ENCODE results near the gene APBB2. TPM values are rescaled to one million over a fixed set of nuclear protein-coding genes. Genes with fewer than 3 reads are reported as not detected.

The APBB2 gene
- total RNA-seq, 3 donors from 2014 or later (not counting 1 experiment from before 2014, with no cell fraction given): 0.38 to 0.48 TPM; not detected in 1

DNA sequence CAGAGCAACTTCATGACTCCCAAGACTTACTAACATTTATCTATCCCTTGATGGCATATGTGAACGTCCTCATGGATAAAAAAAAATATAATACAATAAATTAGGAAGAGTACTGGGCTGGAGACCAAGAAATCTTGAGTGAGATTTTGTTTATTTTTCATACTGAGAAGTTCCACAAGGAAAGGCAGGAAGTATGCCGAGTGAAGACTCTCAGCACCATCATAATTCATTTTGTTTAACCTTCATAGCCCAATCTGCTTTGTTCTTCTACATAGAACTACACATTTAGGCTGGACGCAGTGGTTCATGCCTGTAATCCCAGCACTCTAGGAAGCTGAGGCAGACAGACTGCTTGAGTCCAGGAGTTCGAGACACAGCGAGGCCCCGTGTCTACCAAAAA, 266.3 kb downstream of the APBB2 start:
- TF ChIP-seq, protein P1, sequence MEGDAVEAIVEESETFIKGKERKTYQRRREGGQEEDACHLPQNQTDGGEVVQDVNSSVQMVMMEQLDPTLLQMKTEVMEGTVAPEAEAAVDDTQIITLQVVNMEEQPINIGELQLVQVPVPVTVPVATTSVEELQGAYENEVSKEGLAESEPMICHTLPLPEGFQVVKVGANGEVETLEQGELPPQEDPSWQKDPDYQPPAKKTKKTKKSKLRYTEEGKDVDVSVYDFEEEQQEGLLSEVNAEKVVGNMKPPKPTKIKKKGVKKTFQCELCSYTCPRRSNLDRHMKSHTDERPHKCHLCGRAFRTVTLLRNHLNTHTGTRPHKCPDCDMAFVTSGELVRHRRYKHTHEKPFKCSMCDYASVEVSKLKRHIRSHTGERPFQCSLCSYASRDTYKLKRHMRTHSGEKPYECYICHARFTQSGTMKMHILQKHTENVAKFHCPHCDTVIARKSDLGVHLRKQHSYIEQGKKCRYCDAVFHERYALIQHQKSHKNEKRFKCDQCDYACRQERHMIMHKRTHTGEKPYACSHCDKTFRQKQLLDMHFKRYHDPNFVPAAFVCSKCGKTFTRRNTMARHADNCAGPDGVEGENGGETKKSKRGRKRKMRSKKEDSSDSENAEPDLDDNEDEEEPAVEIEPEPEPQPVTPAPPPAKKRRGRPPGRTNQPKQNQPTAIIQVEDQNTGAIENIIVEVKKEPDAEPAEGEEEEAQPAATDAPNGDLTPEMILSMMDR (IDR thresholded peaks at IDR 0.05): no peak
- no peak for DNase-seq
- Mint-ChIP-seq H3K36me3 (no peaks in the 10 kb centered on the region), H3K27ac (no peak overlapping the region), H3K4me3 (no peak overlapping the region), H3K9me3 (no peaks in the 10 kb centered on the region), H3K4me1 (no peaks in the 10 kb centered on the region), H3K27me3 (ENCODE audit: low read depth in 2 of 2) (peaks cover 0 to 4% of the 10 kb centered on the region in 2 donors)
- no peak for ATAC-seq
- WGBS (ENCODE audit: insufficient coverage): 94% methylated on average over 5 of the region's 6 CpGs
- H3K27ac ChIP-seq (ENCODE audit: low read length): no peak overlapping the region
- H3K4me3 ChIP-seq (ENCODE audit: low read length): no peak overlapping the region
- H3K4me1 ChIP-seq (ENCODE audit: control insufficient read depth, insufficient read depth, low read length): no peaks in the 10 kb centered on the region
- H3K27me3 ChIP-seq (ENCODE audit: control insufficient read depth, insufficient read depth, low read length): no peaks in the 10 kb centered on the region
- intact Hi-C loops (cut with micrococcal nuclease): no loop called here
- no peaks in the 10 kb centered on the region for H3K36me3 ChIP-seq (ENCODE audit: control insufficient read depth, insufficient read depth, low read length)
- H3K9me3 ChIP-seq (ENCODE audit: control insufficient read depth, insufficient read depth, low read length): no peaks in the 10 kb centered on the region

DNA sequence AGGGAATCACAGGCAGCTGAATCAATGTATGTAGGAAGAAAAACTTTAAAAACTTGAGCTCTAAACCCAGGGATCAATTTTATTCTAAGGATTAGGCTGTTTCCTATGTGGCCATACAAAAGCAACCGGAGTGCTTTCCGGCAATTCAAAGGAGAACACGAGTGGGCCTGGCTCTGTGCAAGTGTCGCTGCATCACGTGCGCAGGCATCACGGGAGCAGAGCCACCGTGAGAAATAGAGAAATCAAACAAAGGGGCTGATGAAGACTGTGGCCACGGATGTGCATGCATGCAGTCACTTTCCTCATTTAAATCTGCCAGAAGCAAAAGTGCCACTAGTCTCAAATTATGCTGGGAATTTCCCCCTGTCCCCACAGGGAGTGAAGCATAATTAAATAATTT, 267.7 kb downstream of the APBB2 start:
- Histone ChIP-seq H3K36me3 (ENCODE audit: control insufficient read depth, insufficient read depth, low read length) (no peaks in the 10 kb centered on the region), H3K9me3 (ENCODE audit: control insufficient read depth, insufficient read depth, low read length) (no peaks in the 10 kb centered on the region), H3K27ac (ENCODE audit: low read length) (no peak overlapping the region), H3K27me3 (ENCODE audit: control insufficient read depth, insufficient read depth, low read length) (no peaks in the 10 kb centered on the region), H3K4me3 (ENCODE audit: low read length) (no peak overlapping the region), H3K4me1 (ENCODE audit: control insufficient read depth, insufficient read depth, low read length) (no peaks in the 10 kb centered on the region)
- 93% methylated on average over 9 of the region's 9 CpGs for WGBS (ENCODE audit: insufficient coverage)
- Mint-ChIP-seq H3K4me3 (no peak overlapping the region), H3K4me1 (no peaks in the 10 kb centered on the region), H3K36me3 (no peaks in the 10 kb centered on the region), H3K27me3 (ENCODE audit: low read depth in 2 of 2) (peaks cover 4 to 5% of the 10 kb centered on the region in 2 donors), H3K9me3 (no peaks in the 10 kb centered on the region), H3K27ac (no peak overlapping the region)
- intact Hi-C loops (cut with micrococcal nuclease): no loop called here
- no peak for ATAC-seq
- DNase-seq: no peak
- TF ChIP-seq, protein P1 (IDR thresholded peaks at IDR 0.05): no peak

DNA sequence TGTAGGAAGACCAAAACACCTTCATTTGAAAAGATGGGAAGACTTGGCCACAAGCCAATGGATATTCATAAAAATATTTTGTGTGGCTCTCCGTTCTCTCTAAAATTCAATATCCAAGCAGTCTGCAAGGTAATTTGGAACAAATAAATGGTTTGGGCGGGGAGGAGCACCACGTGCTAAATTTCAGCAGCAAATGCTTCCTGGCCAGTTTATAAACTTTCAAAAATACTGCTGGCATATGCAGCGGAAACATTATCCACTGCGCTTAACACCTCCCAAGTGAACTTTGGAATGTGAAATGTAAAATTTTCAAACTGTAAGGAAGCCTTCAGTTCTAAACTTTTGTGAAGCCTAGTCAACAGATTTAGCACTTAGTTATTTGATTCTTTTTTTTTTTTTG, 273.6 kb downstream of the APBB2 start:
- 92% methylated on average over 5 of the region's 5 CpGs for WGBS (ENCODE audit: insufficient coverage)
- H3K36me3 Mint-ChIP-seq: no peaks in the 10 kb centered on the region
- no peak for ATAC-seq

DNA sequence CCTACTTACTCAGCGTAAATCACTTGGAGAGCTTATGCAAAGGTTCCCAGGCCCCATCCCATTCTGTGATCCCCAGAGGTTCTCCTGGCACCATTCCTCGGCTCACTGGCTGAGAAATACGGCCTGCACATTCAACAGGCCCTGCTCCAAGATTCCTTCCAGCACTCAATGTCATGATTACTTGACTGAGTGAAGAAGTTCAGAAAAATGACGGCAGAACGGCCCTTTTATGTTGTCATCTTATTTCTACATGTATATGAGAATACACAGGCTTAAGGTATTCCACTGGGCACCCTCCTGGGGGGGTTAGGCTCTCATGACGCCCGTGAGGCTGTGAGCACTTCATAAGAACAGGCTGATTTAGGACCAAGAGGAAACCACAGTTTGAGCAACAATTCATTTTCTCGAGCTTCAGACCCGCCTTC, 274.0 kb downstream of the APBB2 start:
- Mint-ChIP-seq H3K27ac (no peak overlapping the region), H3K9me3 (no peaks in the 10 kb centered on the region), H3K27me3 (ENCODE audit: low read depth in 2 of 2) (peaks cover 5 to 6% of the 10 kb centered on the region in 2 donors), H3K36me3 (no peaks in the 10 kb centered on the region), H3K4me1 (no peaks in the 10 kb centered on the region), H3K4me3 (no peak overlapping the region)
- DNase-seq (no peak), ATAC-seq (no peak)
- no peaks in the 10 kb centered on the region for H3K9me3 ChIP-seq (ENCODE audit: control insufficient read depth, insufficient read depth, low read length)
- no peaks in the 10 kb centered on the region for H3K27me3 ChIP-seq (ENCODE audit: control insufficient read depth, insufficient read depth, low read length)
- no peak overlapping the region for H3K27ac ChIP-seq (ENCODE audit: low read length)
- 56% methylated on average over 7 of the region's 9 CpGs for WGBS (ENCODE audit: insufficient coverage)
- H3K4me3 ChIP-seq (ENCODE audit: low read length): no peak overlapping the region
- no peaks in the 10 kb centered on the region for H3K4me1 ChIP-seq (ENCODE audit: control insufficient read depth, insufficient read depth, low read length)
- TF ChIP-seq, protein P1 (IDR thresholded peaks at IDR 0.05): no peak
- H3K36me3 ChIP-seq (ENCODE audit: control insufficient read depth, insufficient read depth, low read length): no peaks in the 10 kb centered on the region
- intact Hi-C loops (cut with micrococcal nuclease): no loop called here

More for the DNA sequence above, 273.6 kb downstream of the APBB2 start:
- Histone ChIP-seq H3K4me1 (ENCODE audit: control insufficient read depth, insufficient read depth, low read length) (no peaks in the 10 kb centered on the region), H3K9me3 (ENCODE audit: control insufficient read depth, insufficient read depth, low read length) (no peaks in the 10 kb centered on the region), H3K27me3 (ENCODE audit: control insufficient read depth, insufficient read depth, low read length) (no peaks in the 10 kb centered on the region), H3K4me3 (ENCODE audit: low read length) (no peak overlapping the region), H3K36me3 (ENCODE audit: control insufficient read depth, insufficient read depth, low read length) (no peaks in the 10 kb centered on the region), H3K27ac (ENCODE audit: low read length) (no peak overlapping the region)
- H3K27me3 Mint-ChIP-seq (ENCODE audit: low read depth in 2 of 2): peaks cover 5% of the 10 kb centered on the region in 2 donors
- TF ChIP-seq, protein P1 (IDR thresholded peaks at IDR 0.05): no peak
- no peak overlapping the region for H3K4me3 Mint-ChIP-seq
- H3K27ac Mint-ChIP-seq: no peak overlapping the region
- DNase-seq: no peak
- no peaks in the 10 kb centered on the region for H3K9me3 Mint-ChIP-seq
- no peaks in the 10 kb centered on the region for H3K4me1 Mint-ChIP-seq
- intact Hi-C loops (cut with micrococcal nuclease): no loop called here

Measured in natural killer cell (primary cell).